Activated CD8-positive, alpha-beta memory T cell treated with anti-CD3 and anti-CD28 coated beads, Interleukin-2, amount 50 U/mL, for 48 hours (primary cell): ENCODE measurements around the gene CEACAM16.

ENCODE experiments used
- DNase-seq: peaks from one replicate; pipeline ENCODE4 v3.0.0-alpha.2; 2020

The CEACAM16 gene

GRCh38 chr19:44726465-44726864, 27.5 kb downstream of the CEACAM16 start:
- DNase-seq = no peak

GRCh38 chr19:44728178-44728577, 29.2 kb downstream of the CEACAM16 start:
- DNase-seq = no peak

GRCh38 chr19:44729516-44730033, 30.6 kb downstream of the CEACAM16 start:
- DNase-seq = no peak

- no peak for DNase-seq
These were observed 32.1 kb downstream of the CEACAM16 start for GRCh38 chr19:44731081-44731480.

- DNase-seq = no peak
These were observed 32.7 kb downstream of the CEACAM16 start for GRCh38 chr19:44731622-44732021.

- no peak for DNase-seq
These were observed 33.5 kb downstream of the CEACAM16 start for GRCh38 chr19:44732235-44733014.

- DNase-seq = no peak
These were observed 35.4 kb downstream of the CEACAM16 start for GRCh38 chr19:44734357-44734756.

GRCh38 chr19:44735011-44735410, 36.1 kb downstream of the CEACAM16 start:
- DNase-seq = no peak

GRCh38 chr19:44737238-44738071, 38.5 kb downstream of the CEACAM16 start:
- no peak for DNase-seq

GRCh38 chr19:44738136-44738535, 39.2 kb downstream of the CEACAM16 start:
- no peak for DNase-seq

- no peak for DNase-seq
These were observed 39.9 kb downstream of the CEACAM16 start for GRCh38 chr19:44738603-44739558.

- no peak for DNase-seq
These were observed 41.4 kb downstream of the CEACAM16 start for GRCh38 chr19:44740351-44740824.

- no peak for DNase-seq
These were observed 42.3 kb downstream of the CEACAM16 start for GRCh38 chr19:44741258-44741731.

- DNase-seq = no peak
These were observed 42.9 kb downstream of the CEACAM16 start for GRCh38 chr19:44741841-44742329.

GRCh38 chr19:44742330-44743061, 43.5 kb downstream of the CEACAM16 start:
- DNase-seq = no peak

- DNase-seq = no peak
These were observed 46.0 kb downstream of the CEACAM16 start for GRCh38 chr19:44744871-44745332.

- DNase-seq = no peak
These were observed 46.4 kb downstream of the CEACAM16 start for GRCh38 chr19:44745341-44745831.

- no peak for DNase-seq
These were observed 47.1 kb downstream of the CEACAM16 start for GRCh38 chr19:44745887-44746600.

GRCh38 chr19:44746616-44746945, 47.6 kb downstream of the CEACAM16 start:
- no peak for DNase-seq

GRCh38 chr19:44746946-44747738, 48.2 kb downstream of the CEACAM16 start:
- peak; percentile 95 for DNase-seq
